H1 (cell line): ENCODE data around the gene AP2A2. TPM values are rescaled to one million over a fixed set of nuclear protein-coding genes. Genes with fewer than 3 reads are reported as not detected.

Experiments used
- CTCF ChIA-PET: fragments of 300-600 bp; sonication (Branson Sonifier 250); formaldehyde crosslinking; loops from one replicate; lab custom pipeline; 2021; ENCODE audit not compliant: partially characterized antibody; lab: Charles Lee
- POLR2A ChIA-PET: fragments of 300-600 bp; sonication (Branson Sonifier 250); formaldehyde crosslinking; loops from one replicate; lab custom pipeline; 2021; ENCODE audit warnings: inconsistent platforms; ENCODE audit not compliant: partially characterized antibody; lab: Charles Lee
- DNase-seq, 2 experiments: peaks; one replicate each; pipeline versions ENCODE4 v3.0.0 to v3.0.0-alpha.2; 2010 to 2022; ENCODE audit warnings: low spot score in 2 of 2, low read depth in 1 of 2, mixed read lengths in 1 of 2
- FAIRE-seq: peaks from 2 replicates; lab custom pipeline; 2011; peaks lifted over from hg19 to GRCh38; lab: Jason Lieb, UNC
- H2AFZ ChIP-seq: 2 replicates; pipeline ENCODE4 v1.8.1; 2012; ENCODE audit warnings: low read length, inconsistent platforms
- H2AK5ac ChIP-seq: 2 replicates; pipeline ENCODE4 v1.6.1; 2013; ENCODE audit warnings: low read depth, low read length
- H2BK120ac ChIP-seq: replicated peaks from 2 replicates; pipeline ENCODE3; 2013; ENCODE audit warnings: low read depth, low read length, inconsistent platforms
- H2BK12ac ChIP-seq: 2 replicates; pipeline ENCODE4 v1.6.1; 2013; ENCODE audit warnings: low read depth, low read length
- H2BK15ac ChIP-seq: 2 replicates; pipeline ENCODE4 v1.6.1; 2013; ENCODE audit warnings: low read length
- H2BK20ac ChIP-seq: 2 replicates; pipeline ENCODE4 v1.6.1; 2013; ENCODE audit warnings: low read length
- H2BK5ac ChIP-seq: 2 replicates; pipeline ENCODE4 v1.6.1; 2013; ENCODE audit warnings: low read depth, low read length
- H3K14ac ChIP-seq: 2 replicates; pipeline ENCODE4 v1.6.1; 2013; ENCODE audit warnings: inconsistent platforms; ENCODE audit not compliant: insufficient read length
- H3K18ac ChIP-seq: 2 replicates; pipeline ENCODE4 v1.6.1; 2013; ENCODE audit warnings: low read length; ENCODE audit errors: extremely low read depth
- H3K23ac ChIP-seq: 2 replicates; pipeline ENCODE4 v1.6.1; 2013; ENCODE audit warnings: inconsistent platforms; ENCODE audit not compliant: insufficient read length
- H3K23me2 ChIP-seq: 2 replicates; pipeline ENCODE4 v1.6.1; 2013; ENCODE audit warnings: low read depth, low read length
- H3K27ac ChIP-seq: 2 replicates; pipeline ENCODE4 v1.6.1; 2011; ENCODE audit warnings: low read depth, low read length, inconsistent platforms
- H3K27me3 ChIP-seq, 4 experiments: replicated peaks in 1 of 4; 1 replicate in 1 of 4; 2 replicates in 3 of 4; pipeline versions ENCODE4 v1.6.1 to v1.8.1; 2011 to 2013; ENCODE audit warnings: low read length in 3 of 4, mild to moderate bottlenecking in 3 of 4, inconsistent platforms in 2 of 4, mixed read lengths in 2 of 4, moderate library complexity in 1 of 4; ENCODE audit not compliant: control insufficient read depth in 3 of 4, insufficient read depth in 3 of 4; ENCODE audit errors: extremely low read depth in 1 of 4
- H3K36me3 ChIP-seq, 4 experiments: 2 replicates each; pipeline versions ENCODE4 v1.6.1 to v1.8.1; 2011 to 2013; ENCODE audit warnings: mild to moderate bottlenecking in 4 of 4, low read length in 3 of 4, moderate library complexity in 2 of 4, control low read depth in 1 of 4, inconsistent platforms in 1 of 4; ENCODE audit not compliant: insufficient read depth in 4 of 4, control insufficient read depth in 2 of 4
- H3K4ac ChIP-seq: replicated peaks from 2 replicates; pipeline ENCODE3; 2013; ENCODE audit warnings: low read length, low read depth, mixed read lengths, inconsistent platforms; ENCODE audit not compliant: insufficient read length
- H3K4me1 ChIP-seq, 4 experiments: replicated peaks in 1 of 4; 1 replicate in 1 of 4; 2 replicates in 3 of 4; pipeline versions ENCODE4 v1.6.1 to v1.8.1; 2011 to 2013; ENCODE audit warnings: low read length in 3 of 4, inconsistent platforms in 2 of 4, mixed read lengths in 1 of 4; ENCODE audit not compliant: insufficient read depth in 4 of 4, control insufficient read depth in 3 of 4
- H3K4me2 ChIP-seq, 2 experiments: 2 replicates each; pipeline versions ENCODE4 v1.6.1 to v1.8.1; 2011 to 2013; ENCODE audit warnings: low read depth in 2 of 2, low read length in 2 of 2, control low read depth in 1 of 2, inconsistent platforms in 1 of 2, mild to moderate bottlenecking in 1 of 2; ENCODE audit not compliant: insufficient read depth in 1 of 2
- H3K4me3 ChIP-seq, 4 experiments: fragments of 200-600, 300-600 bp in 1 of 4; sonication (generic), shearing (Covaris generic), sonication (Bioruptor Twin) in 1 of 4; 2 replicates each; pipeline versions ENCODE4 v1.5.1 to v1.8.1; 2011 to 2016; ENCODE audit warnings: low read length in 4 of 4, low read depth in 3 of 4, control low read depth in 2 of 4, inconsistent platforms in 2 of 4, mild to moderate bottlenecking in 2 of 4, mixed read lengths in 1 of 4, moderate library complexity in 1 of 4; ENCODE audit not compliant: insufficient read depth in 2 of 4; ENCODE audit errors: extremely low read depth in 1 of 4
- H3K56ac ChIP-seq: replicated peaks from 2 replicates; pipeline ENCODE3; 2013; ENCODE audit warnings: low read depth, mild to moderate bottlenecking, mixed read lengths, low read length, inconsistent platforms; ENCODE audit not compliant: insufficient read length
- H3K79me1 ChIP-seq: 2 replicates; pipeline ENCODE4 v1.6.1; 2013; ENCODE audit warnings: low read depth, low read length, control low read depth
- H3K79me2 ChIP-seq, 2 experiments: 2 replicates each; pipeline versions ENCODE4 v1.6.1 to v1.8.1; 2012 to 2013; ENCODE audit warnings: low read length in 2 of 2, mild to moderate bottlenecking in 2 of 2, inconsistent platforms in 1 of 2; ENCODE audit not compliant: insufficient read depth in 2 of 2, control insufficient read depth in 1 of 2
- H3K9ac ChIP-seq, 4 experiments: replicated peaks in 1 of 4; 1 replicate in 1 of 4; 2 replicates in 3 of 4; pipeline versions ENCODE4 v1.6.1 to v1.8.1; 2011 to 2013; ENCODE audit warnings: low read depth in 3 of 4, low read length in 3 of 4, control low read depth in 2 of 4, mild to moderate bottlenecking in 2 of 4, moderate library complexity in 2 of 4, inconsistent platforms in 1 of 4; ENCODE audit errors: extremely low read depth in 1 of 4
- H3K9me3 ChIP-seq, 2 experiments: 2 replicates each; pipeline versions ENCODE4 v1.6.1 to v1.8.1; 2012 to 2013; ENCODE audit warnings: mild to moderate bottlenecking in 2 of 2, moderate library complexity in 2 of 2, control low read depth in 1 of 2, inconsistent platforms in 1 of 2, low read depth in 1 of 2, low read length in 1 of 2, mixed read lengths in 1 of 2; ENCODE audit not compliant: insufficient read depth in 2 of 2
- H4K20me1 ChIP-seq, 2 experiments: replicated peaks in 1 of 2; 2 replicates each; pipeline versions ENCODE3 to v1.8.1; 2011 to 2013; ENCODE audit warnings: inconsistent platforms in 2 of 2, low read length in 2 of 2, mild to moderate bottlenecking in 1 of 2; ENCODE audit not compliant: insufficient read depth in 2 of 2, control insufficient read depth in 1 of 2
- H4K5ac ChIP-seq: 2 replicates; pipeline ENCODE4 v1.6.1; 2013; ENCODE audit warnings: low read length, low read depth, mixed read lengths, inconsistent platforms; ENCODE audit not compliant: insufficient read length
- H4K8ac ChIP-seq: 2 replicates; pipeline ENCODE4 v1.8.0; 2013; ENCODE audit warnings: mild to moderate bottlenecking, moderate library complexity, low read length, inconsistent platforms; ENCODE audit not compliant: insufficient read depth; ENCODE audit errors: extremely low read depth
- H4K91ac ChIP-seq: replicated peaks from 2 replicates; pipeline ENCODE3; 2013; ENCODE audit warnings: low read length, mixed read lengths, inconsistent platforms; ENCODE audit not compliant: insufficient read length
- BCL11A ChIP-seq, 2 experiments: IDR thresholded peaks; one replicate each; pipeline ENCODE4 v1.6.1; 2011; ENCODE audit warnings: low read depth in 2 of 2, low read length in 2 of 2, mild to moderate bottlenecking in 2 of 2
- CBX8 ChIP-seq: fragments of 300-800, 300-1000 bp; sonication (generic); IDR thresholded peaks from 2 replicates; pipeline ENCODE4 v1.7.1; 2016; ENCODE audit warnings: low read depth, low read length, borderline replicate concordance
- EP300 ChIP-seq, 2 experiments: IDR thresholded peaks; 1 replicate in 1 of 2; 2 replicates in 1 of 2; pipeline ENCODE4 v1.6.1; 2011 to 2012; ENCODE audit warnings: low read depth in 2 of 2, low read length in 2 of 2, mild to moderate bottlenecking in 2 of 2, borderline replicate concordance in 1 of 2, inconsistent platforms in 1 of 2, moderate library complexity in 1 of 2
- GTF2F1 ChIP-seq: IDR thresholded peaks from 2 replicates; pipeline ENCODE4 v1.6.1; 2012; ENCODE audit warnings: low read depth, low read length, improper control_type of control experiment, borderline replicate concordance
- JUND ChIP-seq: IDR thresholded peaks from 2 replicates; pipeline ENCODE4 v1.6.1; 2011; ENCODE audit warnings: mild to moderate bottlenecking, improper control_type of control experiment, low read length
- KDM5A ChIP-seq: fragments of 200-600 bp; IDR thresholded peaks from 2 replicates; pipeline ENCODE4 v1.7.1; 2012; ENCODE audit warnings: mild to moderate bottlenecking, low read length, inconsistent platforms, mixed read lengths
- POLR2A ChIP-seq, 2 experiments: IDR thresholded peaks; 1 replicate in 1 of 2; 2 replicates in 1 of 2; pipeline ENCODE4 v1.6.1; 2011; ENCODE audit warnings: low read depth in 2 of 2, low read length in 2 of 2, mild to moderate bottlenecking in 2 of 2; ENCODE audit errors: control extremely low read depth in 1 of 2
- POU5F1 ChIP-seq: IDR thresholded peaks from 2 replicates; pipeline ENCODE4 v1.6.1; 2011; ENCODE audit warnings: low read depth, mild to moderate bottlenecking, low read length, moderate library complexity
- RBBP5 ChIP-seq: IDR thresholded peaks from 2 replicates; pipeline ENCODE4 v1.7.1; 2012; ENCODE audit warnings: low read depth, mild to moderate bottlenecking, inconsistent platforms, low read length, moderate library complexity, borderline replicate concordance
- RNF2 ChIP-seq: fragments of 200-900, 300-1000 bp; sonication (generic); IDR thresholded peaks from 2 replicates; pipeline ENCODE4 v1.7.1; 2016; ENCODE audit warnings: borderline replicate concordance, low read depth, mild to moderate bottlenecking, antibody characterized with exemption, low read length; ENCODE audit not compliant: poor library complexity, severe bottlenecking; ENCODE audit errors: missing control alignments
- TAF1 ChIP-seq: IDR thresholded peaks from 2 replicates; pipeline ENCODE4 v1.6.1; 2011; ENCODE audit warnings: mild to moderate bottlenecking, low read depth, low read length
- TEAD4 ChIP-seq: IDR thresholded peaks from 2 replicates; pipeline ENCODE4 v1.6.1; 2012; ENCODE audit warnings: low read depth, low read length, inconsistent platforms, mixed read lengths
- WGBS, 2 experiments: shearing (Covaris generic) in 1 of 2; methylation state at CpG; one replicate each; pipeline versions ENCODE4 v1.1.6 to v1.1.7; 2013 to 2015; ENCODE audit warnings: low lambda C conversion rate in 2 of 2, mixed read lengths in 2 of 2, inconsistent platforms in 1 of 2, low coverage in 1 of 2, missing lambda C conversion rate in 1 of 2; ENCODE audit not compliant: insufficient replicate concordance in 2 of 2, insufficient coverage in 1 of 2, insufficient read length in 1 of 2; ENCODE audit errors: extremely low coverage in 1 of 2, missing lambda C conversion rate in 1 of 2; 5-methylcytosine and 5-hydroxymethylcytosine counted together
- polyA plus RNA-seq, 7 experiments: library from polyadenylated mRNA; depleted of rRNA in 3 of 7; stranded (reverse) in 5 of 7; unstranded in 2 of 7; fragments of >200 nt in 5 of 7; fragments of 200-250 nt in 2 of 7; gene quantifications; 1 replicate in 5 of 7; 2 replicates in 1 of 7; 4 replicates in 1 of 7; pipeline versions ENCODE4 v1.2.1 to v1.2.3, GENCODE V29; 2011 to 2013; ENCODE audit warnings: missing spikeins in 2 of 7, mixed read lengths in 2 of 7
- total RNA-seq: library from RNA; stranded (reverse); fragmentation: NEBNext Ultra II Directional; extraction: Animal tissue kit (Norgen Biotek cat#: 25700); gene quantifications from 2 replicates; pipeline ENCODE4 v1.2.1, GENCODE V29; 2021
- TF ChIP-seq, protein P1 (sequence below): IDR thresholded peaks from 2 replicates; pipeline ENCODE4 v1.6.1; 2012; ENCODE audit warnings: inconsistent platforms

The AP2A2 gene
- total and polyA plus RNA-seq, 2 of the 8 experiments (the other 6 are each of a cell fraction or from before 2014, with no cell fraction given) = 50.0 to 65.0 TPM

DNA sequence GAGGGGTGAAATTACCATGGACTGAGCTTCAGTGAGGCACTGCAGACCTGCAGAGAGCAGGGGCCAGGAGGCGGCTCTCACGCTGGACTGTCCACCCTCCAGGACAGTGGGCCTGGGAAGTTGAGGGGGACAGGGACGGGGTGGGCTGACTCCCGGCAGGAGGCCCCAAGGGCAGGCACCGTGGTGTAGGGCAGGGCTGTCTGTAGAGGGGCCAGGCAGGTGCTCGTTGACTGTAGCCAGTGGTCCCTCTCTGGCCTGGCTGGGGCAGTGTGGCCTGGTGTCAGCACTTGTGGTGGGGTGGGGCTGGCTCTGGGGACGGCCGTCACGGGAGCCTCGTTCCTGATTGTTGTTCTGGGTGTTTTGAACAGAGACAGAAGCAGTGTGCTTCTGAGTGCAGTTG is 64.4 kb downstream of the AP2A2 start:
- Histone ChIP-seq H4K91ac (no peak overlapping the region), H2BK20ac (no peak overlapping the region), H3K23me2 (no peaks in the 10 kb centered on the region), H3K36me3 (peaks cover 17 to 58% (median 43%) of the 10 kb centered on the region in 4 experiments; a peak in 7 of 8 replicates), H2BK5ac (0 out of 2 replicates have a peak overlapping the region, but pooled peaks have one; percentile 24), H2BK120ac (no peak overlapping the region), H3K9ac (no peak overlapping the region), H2AK5ac (no peak overlapping the region), H3K56ac (no peak overlapping the region), H3K4me2 (no peak overlapping the region), H3K4me3 (no peak overlapping the region), H3K27me3 (no peaks in the 10 kb centered on the region), H3K9me3 (no peaks in the 10 kb centered on the region), H2BK15ac (no peak overlapping the region), H3K4me1 (no peaks in the 10 kb centered on the region; a peak in 1 of 7 replicates), H3K79me1 (0 out of 2 replicates have a peak, but pooled peaks cover 2% of the 10 kb centered on the region), H4K20me1 (peaks cover 0 to 21% of the 10 kb centered on the region in 2 experiments), H3K18ac (no peak overlapping the region), H3K4ac (no peak overlapping the region), H3K79me2 (no peaks in the 10 kb centered on the region; a peak in 1 of 4 replicates), H2AFZ (no peak overlapping the region), H3K23ac (no peak overlapping the region), H3K14ac (no peak overlapping the region), H4K5ac (no peak overlapping the region), H3K27ac (no peak overlapping the region), H2BK12ac (no peak overlapping the region), H4K8ac (no peak overlapping the region)
- CTCF ChIA-PET = interaction anchor here (1.0 to 2.5 kb wide), 5 partner anchors 9 to 100 kb away, joined by 3 to 8 read pairs (median 5); no protein-coding TSS in a partner anchor
- whole genome bisulfite sequencing, 2 experiments = 94% methylated on average over 10 of the region's 10 CpGs; no CpG with 5 or more reads in 1 of the 2 experiments
- POLR2A ChIA-PET = no interaction called here
- FAIRE-seq (no peak), DNase-seq (no peak)
- TF ChIP-seq CBX8 = no peak
- TF ChIP-seq BCL11A (IDR thresholded peaks at IDR 0.05; ENCODE audit: low read depth in 2 of 2, low read length in 2 of 2) = no peak
- no peak for TF ChIP-seq EP300 (IDR thresholded peaks at IDR 0.05; ENCODE audit: borderline replicate concordance in 1 of 2, low read depth in 2 of 2, low read length in 2 of 2)
- TF ChIP-seq POLR2A (IDR thresholded peaks at IDR 0.05; ENCODE audit: control extremely low read depth in 1 of 2, low read depth in 2 of 2, low read length in 2 of 2) = no peak
- no peak for TF ChIP-seq RBBP5
- no peak for TF ChIP-seq TEAD4
- TF ChIP-seq RNF2 = no peak
- no peak for TF ChIP-seq TAF1
- TF ChIP-seq, protein P1, sequence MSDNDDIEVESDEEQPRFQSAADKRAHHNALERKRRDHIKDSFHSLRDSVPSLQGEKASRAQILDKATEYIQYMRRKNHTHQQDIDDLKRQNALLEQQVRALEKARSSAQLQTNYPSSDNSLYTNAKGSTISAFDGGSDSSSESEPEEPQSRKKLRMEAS = no peak
- no peak for TF ChIP-seq KDM5A
- TF ChIP-seq POU5F1 = no peak
- TF ChIP-seq JUND = no peak
- no peak for TF ChIP-seq GTF2F1
